Measurements from ENCODE around the gene RBM42.

DNA sequence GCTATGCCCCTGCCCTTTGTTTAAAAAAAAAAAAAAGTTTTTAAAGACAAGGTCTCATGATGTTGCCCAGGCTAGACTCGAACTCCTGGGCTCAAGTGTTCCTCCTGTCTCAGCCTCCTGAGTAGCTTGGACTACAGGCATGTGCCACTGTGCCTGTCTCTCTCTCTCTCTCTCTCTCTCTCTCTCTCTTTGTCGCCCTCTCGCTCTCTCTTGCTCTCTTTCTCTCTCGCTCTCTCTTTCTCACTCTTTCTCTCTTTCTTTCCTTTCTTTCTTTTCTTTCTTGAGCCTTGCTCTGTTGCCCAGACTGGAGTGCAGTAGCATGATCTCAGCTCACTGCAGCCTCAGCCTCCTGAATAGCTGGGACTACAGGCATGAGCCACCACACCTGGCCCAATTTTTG lies 26.8 kb downstream of the RBM42 start:
- TF ChIP-seq, protein P1, sequence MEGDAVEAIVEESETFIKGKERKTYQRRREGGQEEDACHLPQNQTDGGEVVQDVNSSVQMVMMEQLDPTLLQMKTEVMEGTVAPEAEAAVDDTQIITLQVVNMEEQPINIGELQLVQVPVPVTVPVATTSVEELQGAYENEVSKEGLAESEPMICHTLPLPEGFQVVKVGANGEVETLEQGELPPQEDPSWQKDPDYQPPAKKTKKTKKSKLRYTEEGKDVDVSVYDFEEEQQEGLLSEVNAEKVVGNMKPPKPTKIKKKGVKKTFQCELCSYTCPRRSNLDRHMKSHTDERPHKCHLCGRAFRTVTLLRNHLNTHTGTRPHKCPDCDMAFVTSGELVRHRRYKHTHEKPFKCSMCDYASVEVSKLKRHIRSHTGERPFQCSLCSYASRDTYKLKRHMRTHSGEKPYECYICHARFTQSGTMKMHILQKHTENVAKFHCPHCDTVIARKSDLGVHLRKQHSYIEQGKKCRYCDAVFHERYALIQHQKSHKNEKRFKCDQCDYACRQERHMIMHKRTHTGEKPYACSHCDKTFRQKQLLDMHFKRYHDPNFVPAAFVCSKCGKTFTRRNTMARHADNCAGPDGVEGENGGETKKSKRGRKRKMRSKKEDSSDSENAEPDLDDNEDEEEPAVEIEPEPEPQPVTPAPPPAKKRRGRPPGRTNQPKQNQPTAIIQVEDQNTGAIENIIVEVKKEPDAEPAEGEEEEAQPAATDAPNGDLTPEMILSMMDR (conservative IDR thresholded peaks at IDR 0.05) = no peak
- TF ChIP-seq EZH2 (IDR thresholded peaks at IDR 0.05; ENCODE audit: low read depth) = no peak
